Tibial nerve (tissue), 4 donors: ENCODE results near the gene AOAH.

ENCODE experiments used
- CTCF ChIP-seq, 5 experiments: fragments of 200-600 bp in 3 of 5; fragments of 450-650 bp in 2 of 5; sonication (generic) in 3 of 5; IDR thresholded peaks; one replicate each; pipeline ENCODE4 v1.5.1; 2016 to 2019; ENCODE audit warnings: antibody characterized with exemption in 5 of 5, mild to moderate bottlenecking in 3 of 5, moderate library complexity in 2 of 5
- EP300 ChIP-seq, 2 donors: sonication (generic); formaldehyde crosslinking; IDR thresholded peaks; one replicate each; pipeline ENCODE4 v1.6.1; 2017; ENCODE audit warnings: antibody characterized with exemption in 2 of 2, mild to moderate bottlenecking in 1 of 2
- POLR2A ChIP-seq, 2 donors: fragments of 450-650 bp; IDR thresholded peaks; one replicate each; pipeline ENCODE4 v1.6.1; 2017; ENCODE audit warnings: antibody characterized with exemption in 2 of 2, mild to moderate bottlenecking in 2 of 2, moderate library complexity in 2 of 2

GRCh38 chr7:36564489-36564888, 159.8 kb downstream of the AOAH start:
- no peak for TF ChIP-seq CTCF (IDR thresholded peaks at IDR 0.05)
- no peak for TF ChIP-seq POLR2A (IDR thresholded peaks at IDR 0.05)
- TF ChIP-seq EP300 (IDR thresholded peaks at IDR 0.05): no peak
